ENCODE results near the gene CD81.
"Not testable (repeated sequence)": the region's sequence is repeated elsewhere in the genome, so short reads cannot be mapped to it uniquely, and the experiment has no call there.

Gene CD81

GRCh38 chr11:2338760-2339159, 38.4 kb upstream of the CD81 start:
- DNase-seq (ENCODE audit: low spot score), result not testable (repeated sequence)

GRCh38 chr11:2342557-2342956, 34.6 kb upstream of the CD81 start:
- no peak for TF ChIP-seq CTCF (IDR thresholded peaks at IDR 0.05; ENCODE audit: borderline replicate concordance, control extremely low read depth, extremely low read depth, insufficient read depth, missing control alignments)
- in situ Hi-C loops (cut with MboI; ENCODE audit: low sequenced_read_pairs, unreplicated experiment), result no loop called here
- no peak for DNase-seq (ENCODE audit: low spot score)

More at GRCh38 chr11:2338760-2339159, 38.4 kb upstream of the CD81 start:
- in situ Hi-C loops (cut with MboI; ENCODE audit: low sequenced_read_pairs, unreplicated experiment), result not testable (repeated sequence)

GRCh38 chr11:2342981-2343380, 34.1 kb upstream of the CD81 start:
- in situ Hi-C loops (cut with MboI; ENCODE audit: low sequenced_read_pairs, unreplicated experiment), result no loop called here

GRCh38 chr11:2343502-2343901, 33.6 kb upstream of the CD81 start:
- DNase-seq (ENCODE audit: low spot score), result no peak
- TF ChIP-seq CTCF (IDR thresholded peaks at IDR 0.05; ENCODE audit: borderline replicate concordance, control extremely low read depth, extremely low read depth, insufficient read depth, missing control alignments), result no peak
- in situ Hi-C loops (cut with MboI; ENCODE audit: low sequenced_read_pairs, unreplicated experiment), result no loop called here

More at GRCh38 chr11:2342981-2343380, 34.1 kb upstream of the CD81 start:
- DNase-seq (ENCODE audit: low spot score), result no peak
- no peak for TF ChIP-seq CTCF (IDR thresholded peaks at IDR 0.05; ENCODE audit: borderline replicate concordance, control extremely low read depth, extremely low read depth, insufficient read depth, missing control alignments)

- in situ Hi-C loops (cut with MboI; ENCODE audit: low sequenced_read_pairs, unreplicated experiment), result no loop called here
- no peak for DNase-seq (ENCODE audit: low spot score)
- TF ChIP-seq CTCF (IDR thresholded peaks at IDR 0.05; ENCODE audit: borderline replicate concordance, control extremely low read depth, extremely low read depth, insufficient read depth, missing control alignments), result no peak
Measured at GRCh38 chr11:2345050-2345449, 32.1 kb upstream of the CD81 start.

- no peak for TF ChIP-seq CTCF (IDR thresholded peaks at IDR 0.05; ENCODE audit: borderline replicate concordance, control extremely low read depth, extremely low read depth, insufficient read depth, missing control alignments)
- in situ Hi-C loops (cut with MboI; ENCODE audit: low sequenced_read_pairs, unreplicated experiment), result no loop called here
- no peak for DNase-seq (ENCODE audit: low spot score)
Measured at GRCh38 chr11:2346014-2346413, 31.1 kb upstream of the CD81 start.

GRCh38 chr11:2346586-2347307, 30.4 kb upstream of the CD81 start:
- no peak for DNase-seq (ENCODE audit: low spot score)
- in situ Hi-C loops (cut with MboI; ENCODE audit: low sequenced_read_pairs, unreplicated experiment), result no loop called here
- TF ChIP-seq CTCF (IDR thresholded peaks at IDR 0.05; ENCODE audit: borderline replicate concordance, control extremely low read depth, extremely low read depth, insufficient read depth, missing control alignments), result no peak

All from GM13976 (cell line).